Measurements from ENCODE around the gene TSPAN9.

The TSPAN9 gene

GRCh38 chr12:3097186-3097804 is 20.1 kb downstream of the TSPAN9 start:
- DNase-seq (ENCODE audit: extremely low spot score) = no peak
- ChIA-PET POLR2A (no interaction called here), CTCF (interaction anchor here (1.2 kb wide), 1 partner anchor 38 kb away, joined by 4 read pairs; no protein-coding TSS in a partner anchor)
- no peak for TF ChIP-seq CTCF (IDR thresholded peaks at IDR 0.05; ENCODE audit: control extremely low read depth, extremely low read depth, low read depth, missing control alignments)

GRCh38 chr12:3097836-3098235 is 20.7 kb downstream of the TSPAN9 start:
- POLR2A ChIA-PET = no interaction called here
- CTCF ChIA-PET = interaction anchor here (1.2 kb wide), 1 partner anchor 37 kb away, joined by 4 read pairs; no protein-coding TSS in a partner anchor
- no peak for TF ChIP-seq CTCF (IDR thresholded peaks at IDR 0.05; ENCODE audit: control extremely low read depth, extremely low read depth, low read depth, missing control alignments)
- no peak for DNase-seq (ENCODE audit: extremely low spot score)

GRCh38 chr12:3098436-3098835 is 21.3 kb downstream of the TSPAN9 start:
- CTCF ChIA-PET = no interaction called here

GRCh38 chr12:3099146-3099545 is 22.0 kb downstream of the TSPAN9 start:
- ChIA-PET CTCF (no interaction called here), POLR2A (no interaction called here)
- TF ChIP-seq CTCF (IDR thresholded peaks at IDR 0.05; ENCODE audit: control extremely low read depth, extremely low read depth, low read depth, missing control alignments) = no peak
- DNase-seq (ENCODE audit: extremely low spot score) = no peak

More at GRCh38 chr12:3098436-3098835, 21.3 kb downstream of the TSPAN9 start:
- DNase-seq (ENCODE audit: extremely low spot score) = no peak
- POLR2A ChIA-PET = no interaction called here
- TF ChIP-seq CTCF (IDR thresholded peaks at IDR 0.05; ENCODE audit: control extremely low read depth, extremely low read depth, low read depth, missing control alignments) = no peak

GRCh38 chr12:3101309-3102024 is 24.3 kb downstream of the TSPAN9 start:
- ChIA-PET POLR2A (no interaction called here), CTCF (interaction anchor here (1.2 kb wide), 1 partner anchor 198 kb away, joined by 4 read pairs; no protein-coding TSS in a partner anchor)
- no peak for DNase-seq (ENCODE audit: extremely low spot score)
- no peak for TF ChIP-seq CTCF (IDR thresholded peaks at IDR 0.05; ENCODE audit: control extremely low read depth, extremely low read depth, low read depth, missing control alignments)

- TF ChIP-seq CTCF (IDR thresholded peaks at IDR 0.05; ENCODE audit: control extremely low read depth, extremely low read depth, low read depth, missing control alignments) = no peak
- no peak for DNase-seq (ENCODE audit: extremely low spot score)
- POLR2A ChIA-PET = no interaction called here
- CTCF ChIA-PET = no interaction called here
Observed at GRCh38 chr12:3102771-3103410, 25.7 kb downstream of the TSPAN9 start.
